HepG2 (cell line): ENCODE results near the gene NSUN3. TPM values are rescaled to one million over a fixed set of nuclear protein-coding genes. Genes with fewer than 3 reads are reported as not detected.

ENCODE experiments used
- ATAC-seq: fragments of 200-7000 bp; cut with Tn5 transposase; 3 replicates; pipeline ENCODE4 v1.9.1; 2020; ENCODE audit warnings: mild to moderate bottlenecking, moderate library complexity
- BruUV-seq: library from RNA; stranded (reverse); fragments of 400-500 nt; replicated peaks from 2 replicates; lab custom pipeline; 2021; lab: Mats Ljungman, UMichigan
- CTCF ChIA-PET: fragments of 300-600 bp; formaldehyde crosslinking; extraction: SDS; loops from one replicate; lab custom pipeline; 2021; ENCODE audit warnings: low total read pairs, inconsistent platforms, low intra/inter-chr PET ratio; lab: Yijun Ruan, JAX
- POLR2A ChIA-PET: fragments of 350-600 bp; sonication (Branson Sonifier 250); formaldehyde crosslinking; loops from one replicate; lab custom pipeline; 2020; ENCODE audit warnings: antibody characterized with exemption, inconsistent platforms; lab: Yijun Ruan, JAX
- DNase-seq: peaks from one replicate; pipeline ENCODE4 v3.0.0-alpha.2; 2015; ENCODE audit warnings: low spot score
- FAIRE-seq: peaks from 3 replicates; lab custom pipeline; 2011; peaks lifted over from hg19 to GRCh38; lab: Jason Lieb, UNC
- H2AFZ ChIP-seq: one replicate; pipeline ENCODE4 v1.6.1; 2011; ENCODE audit warnings: low read length, inconsistent platforms
- H3K27ac ChIP-seq: fragments of 300-600 bp; 3 replicates; pipeline ENCODE4 v1.8.0; 2011; ENCODE audit warnings: mixed run types, mild to moderate bottlenecking, mixed read lengths, low read length, inconsistent platforms; ENCODE audit not compliant: insufficient read depth; ENCODE audit errors: extremely low read length
- H3K27me3 ChIP-seq, 2 experiments: fragments of 200-600 bp in 1 of 2; 2 replicates in 1 of 2; 3 replicates in 1 of 2; pipeline versions ENCODE4 v1.6.0 to v1.8.0; 2011; ENCODE audit warnings: low read length in 2 of 2, mild to moderate bottlenecking in 2 of 2, moderate library complexity in 2 of 2, inconsistent platforms in 1 of 2; ENCODE audit not compliant: insufficient read depth in 2 of 2, control insufficient read depth in 1 of 2
- H3K36me3 ChIP-seq, 2 experiments: fragments of 200-600 bp in 1 of 2; replicated peaks in 1 of 2; 2 replicates in 1 of 2; 3 replicates in 1 of 2; pipeline versions ENCODE4 v1.5.1 to v1.8.0; 2011; ENCODE audit warnings: low read length in 2 of 2, inconsistent platforms in 1 of 2; ENCODE audit not compliant: insufficient read depth in 2 of 2, control insufficient read depth in 1 of 2
- H3K4me1 ChIP-seq: 2 replicates; pipeline ENCODE4 v1.5.1; 2012; ENCODE audit warnings: low read length, inconsistent platforms; ENCODE audit not compliant: insufficient read depth
- H3K4me2 ChIP-seq: 2 replicates; pipeline ENCODE4 v1.6.0; 2011; ENCODE audit warnings: low read depth, low read length, inconsistent platforms
- H3K4me3 ChIP-seq, 3 experiments: fragments of 200-600 bp in 1 of 3; sonication (generic), shearing (Covaris generic) in 1 of 3; replicated peaks in 1 of 3; 2 replicates each; pipeline ENCODE4 v1.5.1; 2011 to 2016; ENCODE audit warnings: low read length in 3 of 3, inconsistent platforms in 2 of 3, low read depth in 2 of 3, mild to moderate bottlenecking in 2 of 3, control low read depth in 1 of 3, mixed read lengths in 1 of 3; ENCODE audit not compliant: insufficient read depth in 1 of 3
- H3K79me2 ChIP-seq: one replicate; pipeline ENCODE4 v1.6.1; 2011; ENCODE audit warnings: low read length, inconsistent platforms; ENCODE audit not compliant: insufficient read depth
- H3K9ac ChIP-seq: 2 replicates; pipeline ENCODE4 v1.6.0; 2011; ENCODE audit warnings: mild to moderate bottlenecking, low read depth, low read length, inconsistent platforms; ENCODE audit not compliant: insufficient read depth
- H3K9me3 ChIP-seq: 2 replicates; pipeline ENCODE4 v1.5.1; 2012; ENCODE audit warnings: mild to moderate bottlenecking, low read length
- H4K20me1 ChIP-seq: 2 replicates; pipeline ENCODE4 v1.6.0; 2011; ENCODE audit warnings: inconsistent platforms, mild to moderate bottlenecking, low read length, moderate library complexity; ENCODE audit not compliant: insufficient read depth
- AGO1 ChIP-seq: fragments of 200-400 bp; formaldehyde crosslinking; IDR thresholded peaks from 2 replicates; pipeline ENCODE4 v1.6.1; 2017; ENCODE audit warnings: mild to moderate bottlenecking, low read depth, low read length, moderate library complexity; ENCODE audit not compliant: poor library complexity, severe bottlenecking
- CREM ChIP-seq, 2 experiments: sonication (generic) in 1 of 2; formaldehyde crosslinking in 1 of 2; IDR thresholded peaks; 2 replicates each; pipeline versions ENCODE4 v1.4.0 to v1.6.1; 2016 to 2020; ENCODE audit warnings: antibody characterized with exemption in 1 of 2, mild to moderate bottlenecking in 1 of 2, missing genetic modification reagents in 1 of 2
- IKZF1 ChIP-seq: fragments of 450-650 bp; IDR thresholded peaks from 2 replicates; pipeline ENCODE4 v1.7.1; 2016
- ISL2 ChIP-seq: sonication (generic); formaldehyde crosslinking; IDR thresholded peaks from 2 replicates; pipeline ENCODE4 v1.5.0; 2020; ENCODE audit warnings: missing genetic modification reagents
- MATR3 ChIP-seq: sonication (generic); formaldehyde crosslinking; IDR thresholded peaks from 2 replicates; pipeline ENCODE4 v1.4.0; 2020; ENCODE audit warnings: missing genetic modification reagents
- MIER3 ChIP-seq: IDR thresholded peaks from 2 replicates; pipeline ENCODE4 v1.6.1; 2016; ENCODE audit warnings: missing compliant biosample characterization, borderline replicate concordance
- PCBP1 ChIP-seq: fragments of 200-400 bp; formaldehyde crosslinking; IDR thresholded peaks from 2 replicates; pipeline ENCODE4 v1.6.1; 2017; ENCODE audit warnings: mild to moderate bottlenecking, low read depth, low read length, borderline replicate concordance
- SALL1 ChIP-seq: sonication (generic); formaldehyde crosslinking; IDR thresholded peaks from 2 replicates; pipeline ENCODE4 v1.8.0; 2022; ENCODE audit warnings: mild to moderate bottlenecking, missing genetic modification reagents
- SOX5 ChIP-seq: IDR thresholded peaks from 2 replicates; pipeline ENCODE4 v1.6.1; 2016; ENCODE audit warnings: borderline replicate concordance
- ZNF256 ChIP-seq: sonication (generic); formaldehyde crosslinking; conservative IDR thresholded peaks from 2 replicates; pipeline ENCODE4 v1.4.0; 2020; ENCODE audit warnings: missing genetic modification reagents
- ZNF550 ChIP-seq: sonication (generic); formaldehyde crosslinking; IDR thresholded peaks from 2 replicates; pipeline ENCODE4 v1.4.0; 2020; ENCODE audit warnings: mild to moderate bottlenecking, missing genetic modification reagents, borderline replicate concordance
- WGBS: methylation state at CpG from one replicate; pipeline ENCODE4 v1.1.6; 2017; ENCODE audit warnings: low lambda C conversion rate; 5-methylcytosine and 5-hydroxymethylcytosine counted together
- in situ Hi-C: cut with HindIII; loops from 2 replicates; pipeline ENCODE4 v1.10.0; 2017; ENCODE audit warnings: low pct_unique_long_range_greater_than_20kb; ENCODE audit not compliant: extremely low pct_ligation_motif_present
- intact Hi-C: fragments of 100-400 bp; cut with micrococcal nuclease; formaldehyde crosslinking; loops from one replicate; pipeline ENCODE4 v1.10.0; 2022; ENCODE audit not compliant: unreplicated experiment
- polyA plus RNA-seq, 8 experiments: library from polyadenylated mRNA; depleted of rRNA in 3 of 8; stranded (reverse) in 7 of 8; unstranded in 1 of 8; fragments of >200 nt; fragmentation: Illumina TruSeq in 4 of 8; extraction: Trizol in 4 of 8; gene quantifications; 2 replicates each; pipeline versions ENCODE4 v1.2.1 to v1.2.3, GENCODE V29; 2011 to 2016; ENCODE audit warnings: low read depth in 4 of 8, missing spikeins in 1 of 8, mixed read lengths in 1 of 8; ENCODE audit not compliant: insufficient read depth in 1 of 8
- total RNA-seq, 5 experiments: library from RNA; depleted of rRNA; stranded (reverse); fragments of >200 nt; fragmentation: Illumina TruSeq; extraction: Trizol; gene quantifications; 2 replicates each; pipeline ENCODE4 v1.2.3, GENCODE V29; 2016; ENCODE audit warnings: low read depth in 1 of 5
- TF ChIP-seq, protein P1 (sequence below): sonication (generic); formaldehyde crosslinking; IDR thresholded peaks from 2 replicates; pipeline ENCODE4 v1.9.0; 2021; ENCODE audit warnings: missing genetic modification reagents, mild to moderate bottlenecking, borderline replicate concordance
- TF ChIP-seq, protein P2 (sequence below): IDR thresholded peaks from 2 replicates; pipeline ENCODE4 v1.4.0; 2020; ENCODE audit warnings: mild to moderate bottlenecking, missing genetic modification reagents
- TF ChIP-seq, protein P3 (sequence below): sonication (generic); formaldehyde crosslinking; IDR thresholded peaks from 2 replicates; pipeline ENCODE4 v1.4.0; 2020; ENCODE audit warnings: missing genetic modification reagents, low read depth, mild to moderate bottlenecking, borderline replicate concordance
- TF ChIP-seq, protein P4 (sequence below): sonication (generic); formaldehyde crosslinking; IDR thresholded peaks from 2 replicates; pipeline ENCODE4 v1.9.0; 2021; ENCODE audit warnings: missing genetic modification reagents, borderline replicate concordance

The NSUN3 gene
- total and polyA plus RNA-seq, 2 of the 13 experiments (the other 11 are each of a cell fraction or from before 2014, with no cell fraction given), result 3.2 to 10.6 TPM

DNA sequence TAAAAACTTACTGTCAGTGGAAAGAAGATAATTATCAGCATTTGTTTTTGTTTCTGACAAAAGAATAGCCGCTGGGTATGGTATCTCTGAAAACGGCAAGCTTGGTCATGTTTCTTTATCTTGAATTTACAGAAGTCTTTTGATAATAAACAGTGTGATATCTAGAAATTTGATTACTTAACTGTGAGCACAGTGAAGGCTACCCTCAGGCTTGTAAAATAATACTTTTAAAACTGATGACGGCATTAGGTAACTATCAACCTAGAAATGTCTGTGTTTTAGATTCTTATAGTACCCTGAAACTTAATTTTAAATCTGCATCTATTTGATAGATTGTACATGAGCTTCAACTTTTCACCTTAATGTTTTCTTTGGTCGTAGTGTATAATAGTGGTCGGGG lies 43.4 kb downstream of the NSUN3 start:
- Histone ChIP-seq H3K9ac (no peak overlapping the region), H4K20me1 (no peaks in the 10 kb centered on the region), H3K79me2 (no peaks in the 10 kb centered on the region), H3K9me3 (no peaks in the 10 kb centered on the region), H3K4me2 (no peak overlapping the region), H3K27ac (no peak overlapping the region), H3K27me3 (no peaks in the 10 kb centered on the region), H3K4me3 (no peak overlapping the region), H3K4me1 (no peaks in the 10 kb centered on the region), H3K36me3 (no peaks in the 10 kb centered on the region; a peak in 2 of 5 replicates), H2AFZ (no peak overlapping the region)
- ChIA-PET CTCF (no interaction called here), POLR2A (no interaction called here)
- 94% methylated on average over 5 of the region's 5 CpGs for WGBS
- ATAC-seq, result no peak
- FAIRE-seq, result no peak
- in situ Hi-C loops (no loop called here), intact Hi-C loops (no loop called here)
- no TSS peak for BruUV-seq
- DNase-seq, result no peak
- TF ChIP-seq ZNF256 (CRISPR knock-in tag) (no peak), MATR3 (CRISPR knock-in tag) (no peak), ZNF550 (CRISPR knock-in tag) (no peak), SALL1 (CRISPR knock-in tag) (no peak), IKZF1 (no peak), CREM (IDR thresholded peaks at IDR 0.05) (no peak), CREM (CRISPR knock-in tag; IDR thresholded peaks at IDR 0.05) (no peak), SOX5 (CRISPR knock-in tag) (no peak), ISL2 (CRISPR knock-in tag) (no peak), AGO1 (no peak), PCBP1 (no peak), MIER3 (CRISPR knock-in tag) (no peak)
- TF ChIP-seq, protein P1, sequence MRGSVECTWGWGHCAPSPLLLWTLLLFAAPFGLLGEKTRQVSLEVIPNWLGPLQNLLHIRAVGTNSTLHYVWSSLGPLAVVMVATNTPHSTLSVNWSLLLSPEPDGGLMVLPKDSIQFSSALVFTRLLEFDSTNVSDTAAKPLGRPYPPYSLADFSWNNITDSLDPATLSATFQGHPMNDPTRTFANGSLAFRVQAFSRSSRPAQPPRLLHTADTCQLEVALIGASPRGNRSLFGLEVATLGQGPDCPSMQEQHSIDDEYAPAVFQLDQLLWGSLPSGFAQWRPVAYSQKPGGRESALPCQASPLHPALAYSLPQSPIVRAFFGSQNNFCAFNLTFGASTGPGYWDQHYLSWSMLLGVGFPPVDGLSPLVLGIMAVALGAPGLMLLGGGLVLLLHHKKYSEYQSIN (CRISPR knock-in tag), result no peak
- TF ChIP-seq, protein P2, sequence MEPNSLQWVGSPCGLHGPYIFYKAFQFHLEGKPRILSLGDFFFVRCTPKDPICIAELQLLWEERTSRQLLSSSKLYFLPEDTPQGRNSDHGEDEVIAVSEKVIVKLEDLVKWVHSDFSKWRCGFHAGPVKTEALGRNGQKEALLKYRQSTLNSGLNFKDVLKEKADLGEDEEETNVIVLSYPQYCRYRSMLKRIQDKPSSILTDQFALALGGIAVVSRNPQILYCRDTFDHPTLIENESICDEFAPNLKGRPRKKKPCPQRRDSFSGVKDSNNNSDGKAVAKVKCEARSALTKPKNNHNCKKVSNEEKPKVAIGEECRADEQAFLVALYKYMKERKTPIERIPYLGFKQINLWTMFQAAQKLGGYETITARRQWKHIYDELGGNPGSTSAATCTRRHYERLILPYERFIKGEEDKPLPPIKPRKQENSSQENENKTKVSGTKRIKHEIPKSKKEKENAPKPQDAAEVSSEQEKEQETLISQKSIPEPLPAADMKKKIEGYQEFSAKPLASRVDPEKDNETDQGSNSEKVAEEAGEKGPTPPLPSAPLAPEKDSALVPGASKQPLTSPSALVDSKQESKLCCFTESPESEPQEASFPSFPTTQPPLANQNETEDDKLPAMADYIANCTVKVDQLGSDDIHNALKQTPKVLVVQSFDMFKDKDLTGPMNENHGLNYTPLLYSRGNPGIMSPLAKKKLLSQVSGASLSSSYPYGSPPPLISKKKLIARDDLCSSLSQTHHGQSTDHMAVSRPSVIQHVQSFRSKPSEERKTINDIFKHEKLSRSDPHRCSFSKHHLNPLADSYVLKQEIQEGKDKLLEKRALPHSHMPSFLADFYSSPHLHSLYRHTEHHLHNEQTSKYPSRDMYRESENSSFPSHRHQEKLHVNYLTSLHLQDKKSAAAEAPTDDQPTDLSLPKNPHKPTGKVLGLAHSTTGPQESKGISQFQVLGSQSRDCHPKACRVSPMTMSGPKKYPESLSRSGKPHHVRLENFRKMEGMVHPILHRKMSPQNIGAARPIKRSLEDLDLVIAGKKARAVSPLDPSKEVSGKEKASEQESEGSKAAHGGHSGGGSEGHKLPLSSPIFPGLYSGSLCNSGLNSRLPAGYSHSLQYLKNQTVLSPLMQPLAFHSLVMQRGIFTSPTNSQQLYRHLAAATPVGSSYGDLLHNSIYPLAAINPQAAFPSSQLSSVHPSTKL (CRISPR knock-in tag), result no peak
- TF ChIP-seq, protein P3, sequence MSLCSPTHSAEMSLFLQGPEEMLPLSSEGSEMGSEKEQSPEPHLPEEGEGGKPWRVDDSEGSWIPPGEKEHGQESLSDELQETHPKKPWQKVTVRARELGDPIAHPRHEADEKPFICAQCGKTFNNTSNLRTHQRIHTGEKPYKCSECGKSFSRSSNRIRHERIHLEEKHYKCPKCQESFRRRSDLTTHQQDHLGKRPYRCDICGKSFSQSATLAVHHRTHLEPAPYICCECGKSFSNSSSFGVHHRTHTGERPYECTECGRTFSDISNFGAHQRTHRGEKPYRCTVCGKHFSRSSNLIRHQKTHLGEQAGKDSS, result no peak
- TF ChIP-seq, protein P4, sequence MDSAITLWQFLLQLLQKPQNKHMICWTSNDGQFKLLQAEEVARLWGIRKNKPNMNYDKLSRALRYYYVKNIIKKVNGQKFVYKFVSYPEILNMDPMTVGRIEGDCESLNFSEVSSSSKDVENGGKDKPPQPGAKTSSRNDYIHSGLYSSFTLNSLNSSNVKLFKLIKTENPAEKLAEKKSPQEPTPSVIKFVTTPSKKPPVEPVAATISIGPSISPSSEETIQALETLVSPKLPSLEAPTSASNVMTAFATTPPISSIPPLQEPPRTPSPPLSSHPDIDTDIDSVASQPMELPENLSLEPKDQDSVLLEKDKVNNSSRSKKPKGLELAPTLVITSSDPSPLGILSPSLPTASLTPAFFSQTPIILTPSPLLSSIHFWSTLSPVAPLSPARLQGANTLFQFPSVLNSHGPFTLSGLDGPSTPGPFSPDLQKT (CRISPR knock-in tag), result no peak
